Body of pancreas (tissue), 4 donors: ENCODE results near the gene ANKRD17. TPM values are rescaled to one million over a fixed set of nuclear protein-coding genes. Genes with fewer than 3 reads are reported as not detected.
A peak's percentile ranks its signal among the peaks of the same experiment; 100 is the strongest.

Experiments used
- ATAC-seq: fragments of 150-250 bp; one replicate; pipeline ENCODE4 v1.9.1; 2016
- DNase-seq, 4 donors: peaks; one replicate each; pipeline ENCODE4 v3.0.0-alpha.2; 2019
- H3K27ac ChIP-seq, 4 donors: fragments of 200-600 bp; sonication (generic); 1 replicate in 3 of 4; 2 replicates in 1 of 4; pipeline versions ENCODE4 v1.5.1 to v1.6.1; 2016 to 2019; ENCODE audit warnings: mild to moderate bottlenecking in 1 of 4, mixed read lengths in 1 of 4, moderate library complexity in 1 of 4
- H3K27me3 ChIP-seq, 2 donors: fragments of 200-600 bp; sonication (generic); one replicate each; pipeline ENCODE4 v1.6.0; 2016; ENCODE audit warnings: mild to moderate bottlenecking in 1 of 2
- H3K36me3 ChIP-seq, 2 donors: fragments of 200-600 bp; sonication (generic); replicated peaks in 1 of 2; 2 replicates each; pipeline ENCODE4 v1.5.1; 2016; ENCODE audit warnings: low read depth in 2 of 2; ENCODE audit not compliant: insufficient read depth in 1 of 2
- H3K4me1 ChIP-seq: fragments of 200-600 bp; sonication (generic); one replicate; pipeline ENCODE4 v1.6.0; 2016
- H3K4me3 ChIP-seq, 2 donors: fragments of 200-600 bp; sonication (generic); 1 replicate in 1 of 2; 2 replicates in 1 of 2; pipeline ENCODE4 v1.5.1; 2016 to 2019
- H3K9me3 ChIP-seq, 3 donors: fragments of 200-600 bp; sonication (generic); 1 replicate in 2 of 3; 2 replicates in 1 of 3; pipeline ENCODE4 v1.5.1; 2016
- CTCF ChIP-seq, 7 experiments: fragments of 450-650 bp in 4 of 7; fragments of 200-600 bp in 3 of 7; sonication (generic) in 3 of 7; IDR thresholded peaks; one replicate each; pipeline ENCODE4 v1.5.1; 2016 to 2019; ENCODE audit warnings: antibody characterized with exemption in 7 of 7
- POLR2A ChIP-seq, 3 donors: fragments of 450-650 bp; IDR thresholded peaks; one replicate each; pipeline ENCODE4 v1.6.1; 2016; ENCODE audit warnings: antibody characterized with exemption in 3 of 3, mild to moderate bottlenecking in 2 of 3
- WGBS, 2 donors: methylation state at CpG; one replicate each; pipeline ENCODE4 v1.1.5; 2017; 5-methylcytosine and 5-hydroxymethylcytosine counted together
- intact Hi-C: fragments of 100-400 bp; cut with DNase I; formaldehyde crosslinking; loops from one replicate; pipeline ENCODE4 v1.15.1; 2023
- total RNA-seq, 2 donors: library from RNA; depleted of rRNA; stranded (reverse); fragments of >200 nt; gene quantifications; one replicate each; pipeline ENCODE4 v1.1.0, GENCODE V29; 2016

ANKRD17 gene
- total RNA-seq, 2 donors from 2014 or later, result 32.4 to 36.3 TPM

GRCh38 chr4:73070074-73070390, 188.6 kb downstream of the ANKRD17 start:
- 0 to 2% methylated on average over 9 of the region's 9 CpGs for WGBS, 2 donors
- peaks cover 22% of the 10 kb centered on the region for H3K4me1 ChIP-seq
- peaks cover 0 to 6% of the 10 kb centered on the region in 2 donors for H3K36me3 ChIP-seq
- no peak for TF ChIP-seq POLR2A (IDR thresholded peaks at IDR 0.05)
- TF ChIP-seq CTCF (IDR thresholded peaks at IDR 0.05), result no peak
- H3K27ac ChIP-seq, result peak overlapping the region; percentile 91 to 97 (median 94)
- H3K27me3 ChIP-seq, result no peaks in the 10 kb centered on the region
- H3K9me3 ChIP-seq, result no peaks in the 10 kb centered on the region
- peak; percentile 33 for ATAC-seq
- peak overlapping the region in 1 of 2 donors; percentile 14 for H3K4me3 ChIP-seq
- no peak for DNase-seq
- intact Hi-C loops, result no loop called here

GRCh38 chr4:73069338-73070073, 189.1 kb downstream of the ANKRD17 start, which contains the start of gene COX18:
TSS of gene COX18 (minus strand) at chr4:73069716. CDS start at chr4:73069649, 67 bp downstream.
- intact Hi-C loops, result no loop called here
- DNase-seq (peak; percentile 98 to 99 (median 98)), ATAC-seq (peak; percentile 95)
- peaks cover 22% of the 10 kb centered on the region for H3K4me1 ChIP-seq
- no peaks in the 10 kb centered on the region for H3K9me3 ChIP-seq
- peaks cover 0 to 2% of the 10 kb centered on the region in 2 donors for H3K36me3 ChIP-seq
- H3K27ac ChIP-seq, result peak within 1 kb of the TSS; percentile 91 to 97 (median 94)
- peak; percentile 96 to 98 (median 98) for TF ChIP-seq POLR2A (IDR thresholded peaks at IDR 0.05)
- peak in 2 of 7 experiments; percentile 23 to 28 for TF ChIP-seq CTCF (IDR thresholded peaks at IDR 0.05)
- 0% methylated on average over 11 to 62 of the region's 62 CpGs for WGBS, 2 donors
- no peaks in the 10 kb centered on the region for H3K27me3 ChIP-seq
- peak within 1 kb of the TSS; percentile 36 to 65 for H3K4me3 ChIP-seq

GRCh38 chr4:73068491-73069337, 189.9 kb downstream of the ANKRD17 start:
- TF ChIP-seq CTCF (IDR thresholded peaks at IDR 0.05) (no peak), POLR2A (IDR thresholded peaks at IDR 0.05) (no peak)
- DNase-seq (peak in 2 of 4 donors; percentile 14 to 19), ATAC-seq (peak; percentile 5)
- Histone ChIP-seq H3K27ac (peak overlapping the region; percentile 91 to 97 (median 94)), H3K4me3 (peak overlapping the region; percentile 36 to 65), H3K9me3 (no peaks in the 10 kb centered on the region), H3K36me3 (peaks cover 0 to 2% of the 10 kb centered on the region in 2 donors), H3K4me1 (peaks cover 22% of the 10 kb centered on the region), H3K27me3 (no peaks in the 10 kb centered on the region)
- 0 to 1% methylated on average over 19 to 27 of the region's 27 CpGs for WGBS, 2 donors
- intact Hi-C loops, result no loop called here

GRCh38 chr4:73067971-73068394, 190.6 kb downstream of the ANKRD17 start:
- Histone ChIP-seq H3K9me3 (no peaks in the 10 kb centered on the region), H3K4me1 (peaks cover 22% of the 10 kb centered on the region), H3K27me3 (no peaks in the 10 kb centered on the region), H3K27ac (peak overlapping the region; percentile 91 to 97 (median 94)), H3K36me3 (peaks cover 0 to 2% of the 10 kb centered on the region in 2 donors), H3K4me3 (no peak overlapping the region)
- TF ChIP-seq CTCF (IDR thresholded peaks at IDR 0.05), result no peak
- no peak for TF ChIP-seq POLR2A (IDR thresholded peaks at IDR 0.05)
- DNase-seq, result no peak
- no peak for ATAC-seq
- intact Hi-C loops, result no loop called here
- 25 to 36% methylated on average over 4 of the region's 4 CpGs for WGBS, 2 donors
